Stimulated activated CD4-positive, alpha-beta T cell treated with anti-CD3 and anti-CD28 coated beads, Interleukin-2, amount 100 ng/mL, for 24 hours (primary cell): ENCODE data around the gene RILP.

ENCODE experiments used
- DNase-seq, 2 donors: peaks; one replicate each; pipeline ENCODE4 v3.0.0-alpha.2; 2020

RILP gene

DNA sequence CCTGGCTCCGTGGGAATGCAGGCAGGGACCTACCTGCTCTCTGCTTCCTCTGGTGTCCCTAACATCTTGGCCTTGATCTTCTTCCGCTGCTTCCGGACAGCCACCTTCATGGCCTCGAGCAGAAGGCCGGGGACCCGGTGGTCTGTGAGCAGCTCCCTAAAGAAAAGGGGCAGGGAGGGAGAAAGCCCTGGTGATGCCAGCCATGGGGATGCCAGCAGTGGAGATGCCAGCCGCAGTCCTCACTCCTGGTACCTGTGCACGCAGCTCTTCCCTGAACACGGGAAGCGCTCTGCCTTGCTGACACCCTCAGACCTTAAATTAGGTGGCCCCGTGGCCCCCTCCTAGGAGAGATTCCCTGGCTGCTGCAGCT lies 1.9 kb downstream of the RILP start:
- no peak for DNase-seq

- DNase-seq, result no peak
Observed at GRCh38 chr17:1646199-1646875, 3.3 kb downstream of the RILP start.

DNA sequence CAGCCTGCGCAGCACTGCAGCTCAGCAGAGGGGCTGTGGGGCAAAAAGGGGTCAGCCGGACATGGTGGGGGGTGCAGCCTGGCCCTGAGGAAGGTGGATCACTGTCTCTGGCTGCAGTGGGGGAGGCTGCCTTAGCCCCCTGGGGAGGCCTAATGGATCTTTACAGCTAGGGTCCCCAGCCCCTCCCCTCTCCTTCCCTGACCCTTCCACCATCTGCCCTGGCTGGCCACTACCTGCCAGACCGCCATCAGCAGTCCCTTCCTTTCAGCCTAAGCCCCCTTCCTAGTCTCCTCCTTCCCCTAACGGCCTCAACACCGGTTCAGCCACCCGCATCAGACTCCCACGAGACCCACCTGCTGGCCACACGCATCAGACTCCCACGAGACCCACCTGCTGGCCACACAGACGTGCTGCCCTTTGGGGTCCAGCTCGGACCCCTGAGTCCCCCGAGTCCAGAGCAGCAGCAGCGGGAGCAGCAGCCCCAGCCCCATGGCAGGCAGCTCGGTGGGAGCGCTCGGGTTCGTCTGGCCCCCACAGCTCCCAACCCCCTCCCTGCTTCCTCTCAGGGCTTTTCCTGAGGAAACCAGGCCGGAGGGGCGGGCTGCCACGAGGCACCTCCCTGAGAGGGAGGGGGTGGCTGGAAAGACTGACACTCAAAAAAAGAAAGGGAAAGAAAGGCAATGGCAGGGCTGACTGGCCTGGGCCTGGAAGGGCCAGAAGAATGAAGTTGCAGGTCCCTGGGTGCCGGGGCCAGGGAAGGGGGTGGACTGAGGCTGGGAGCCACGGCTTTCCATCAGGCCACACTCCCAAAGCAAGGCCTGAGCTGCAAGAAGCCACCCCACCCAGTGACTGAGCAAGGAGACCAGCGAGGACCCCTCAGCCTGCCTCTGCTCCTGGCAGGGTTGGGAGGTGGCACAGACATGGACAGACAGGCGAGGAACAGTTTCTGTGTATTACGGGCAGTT lies 4.2 kb downstream of the RILP start, which contains the start of gene SCARF1:
Gene SCARF1 (minus strand): TSS at position 526 of the 965 bp plus-strand sequence. CDS start 35 bp downstream, at position 491.
- DNase-seq, result peak in 1 of 2 donors; percentile 18

- peak in 1 of 2 donors; percentile 42 for DNase-seq
Observed at GRCh38 chr17:1644493-1645206, 5.0 kb downstream of the RILP start.

DNA sequence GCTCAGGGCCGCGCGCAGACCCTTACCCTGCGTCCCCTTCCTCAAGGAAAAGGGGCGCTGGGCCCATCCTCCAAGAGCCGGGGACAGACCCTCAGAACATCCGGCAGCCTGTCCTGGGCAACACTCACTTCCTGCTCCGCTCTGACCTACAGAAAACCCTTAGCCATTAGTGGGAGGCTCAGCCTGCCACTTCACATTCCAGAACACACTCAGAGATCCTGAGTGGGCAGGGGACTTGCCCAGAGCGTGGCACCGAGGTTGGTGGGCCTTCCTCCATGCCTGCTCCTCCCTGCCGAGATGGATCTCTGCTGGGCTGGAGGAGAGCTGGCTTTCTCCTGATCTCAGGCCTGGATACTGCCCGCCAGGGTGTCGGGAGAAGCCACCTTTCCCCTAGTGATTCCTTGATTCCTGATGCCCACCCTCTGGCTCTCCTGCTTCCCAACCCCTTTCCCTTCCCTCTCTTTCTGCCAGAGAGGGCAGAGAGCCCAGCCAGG lies 5.6 kb downstream of the RILP start:
- no peak for DNase-seq

GRCh38 chr17:1643293-1643998 lies 6.2 kb downstream of the RILP start:
- DNase-seq, result peak; percentile 49 to 54

DNA sequence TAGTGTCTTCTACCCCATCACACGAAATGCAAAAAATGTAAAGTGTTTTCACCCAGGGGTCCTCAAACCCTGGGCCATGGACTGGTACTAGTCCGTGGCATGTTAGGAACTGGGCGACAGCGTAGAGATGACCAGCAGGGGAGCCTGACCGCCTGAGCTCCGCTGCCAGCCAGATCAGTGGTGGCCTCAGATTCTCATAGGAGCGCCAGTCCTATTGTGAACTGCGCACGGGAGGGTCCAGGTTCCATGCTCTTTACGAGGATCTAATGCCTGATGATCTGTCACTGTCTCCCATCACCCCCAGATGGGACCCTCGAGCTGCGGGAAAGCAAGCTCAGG lies 8.6 kb downstream of the RILP start:
- no peak for DNase-seq

- no peak for DNase-seq
Observed at GRCh38 chr17:1640329-1641064, 9.2 kb downstream of the RILP start.

- DNase-seq, result no peak
Observed at GRCh38 chr17:1639549-1640180, 10.0 kb downstream of the RILP start.

DNA sequence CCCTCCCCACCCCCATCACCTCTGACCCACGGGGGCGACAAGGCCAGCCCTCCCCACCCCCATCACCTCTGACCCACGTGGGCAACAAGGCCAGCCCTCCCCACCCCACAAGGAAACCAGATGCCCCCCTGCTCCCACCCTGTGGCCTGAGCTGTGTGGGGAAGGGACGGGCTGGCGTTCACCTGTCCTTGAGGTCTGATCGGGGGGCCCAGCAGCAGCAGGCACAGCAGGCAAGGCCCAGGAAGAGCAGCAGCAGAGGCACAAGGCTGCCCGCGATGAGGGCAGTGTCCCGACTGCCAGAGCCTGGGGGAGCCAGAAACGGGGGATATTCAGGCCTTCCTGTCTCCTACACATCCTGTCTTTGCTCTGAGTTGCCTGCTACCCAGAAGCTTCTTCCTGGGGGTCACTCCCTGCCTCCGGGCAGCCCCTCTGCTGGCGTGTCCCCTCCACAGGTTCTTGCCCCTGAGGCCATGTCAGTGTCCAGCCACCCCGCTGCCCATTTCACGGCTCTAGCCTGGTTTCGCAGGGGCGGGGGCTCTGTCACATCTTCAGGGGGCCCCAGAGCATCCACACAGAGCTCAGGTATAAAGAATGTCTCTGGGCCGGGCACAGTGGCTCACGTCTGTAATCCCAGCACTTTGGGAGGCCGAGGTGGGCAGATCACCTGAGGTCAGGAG lies 10.9 kb downstream of the RILP start:
- DNase-seq, result no peak

DNA sequence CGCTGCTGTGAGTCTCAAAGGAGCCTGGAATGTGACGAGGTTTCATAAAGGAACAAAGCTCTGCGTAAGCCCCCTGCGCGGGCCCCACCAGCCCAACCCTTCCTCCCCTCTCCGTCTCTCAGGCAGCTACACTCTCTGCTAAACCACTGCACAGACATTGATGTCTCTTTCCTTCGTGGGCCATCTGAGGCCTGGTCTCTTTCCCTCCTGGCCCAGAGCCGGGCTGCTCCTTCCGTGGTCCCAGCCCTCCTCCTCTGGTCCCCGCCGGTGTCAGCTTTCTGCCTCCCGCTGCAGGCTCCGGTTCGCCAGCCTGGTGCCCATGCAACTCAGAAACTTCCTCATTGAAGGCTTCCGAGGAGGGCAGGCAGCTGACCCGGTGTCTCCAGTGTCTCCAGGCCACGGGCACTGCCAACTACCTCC lies 11.5 kb downstream of the RILP start:
- DNase-seq, result no peak

DNA sequence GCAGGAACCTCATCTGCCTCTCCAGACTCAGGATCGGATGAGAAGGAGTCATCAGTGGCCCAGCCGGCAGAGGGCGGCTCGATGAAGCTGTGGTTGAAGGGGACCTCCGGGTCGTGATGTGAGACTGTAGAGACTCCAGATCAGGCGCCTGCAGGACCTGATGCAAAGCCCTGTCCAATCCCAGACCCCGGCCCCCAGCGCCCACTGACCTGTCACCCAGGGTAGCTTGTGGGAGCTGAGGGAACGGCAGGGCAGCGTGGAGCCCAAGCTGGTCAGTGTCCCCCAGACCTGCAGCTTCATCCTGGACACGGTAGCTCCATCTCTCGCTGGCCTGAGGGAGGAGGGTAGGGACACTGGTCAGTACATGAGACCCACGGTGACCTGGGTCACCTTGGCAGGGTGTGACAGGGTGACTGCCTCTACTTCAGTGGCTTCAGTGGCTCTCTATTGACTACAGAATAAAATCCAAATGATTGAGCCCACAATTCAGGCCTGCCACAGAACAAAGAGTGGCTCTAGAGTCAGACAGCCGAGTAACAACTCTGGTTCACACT lies 12.9 kb downstream of the RILP start:
- no peak for DNase-seq

DNA sequence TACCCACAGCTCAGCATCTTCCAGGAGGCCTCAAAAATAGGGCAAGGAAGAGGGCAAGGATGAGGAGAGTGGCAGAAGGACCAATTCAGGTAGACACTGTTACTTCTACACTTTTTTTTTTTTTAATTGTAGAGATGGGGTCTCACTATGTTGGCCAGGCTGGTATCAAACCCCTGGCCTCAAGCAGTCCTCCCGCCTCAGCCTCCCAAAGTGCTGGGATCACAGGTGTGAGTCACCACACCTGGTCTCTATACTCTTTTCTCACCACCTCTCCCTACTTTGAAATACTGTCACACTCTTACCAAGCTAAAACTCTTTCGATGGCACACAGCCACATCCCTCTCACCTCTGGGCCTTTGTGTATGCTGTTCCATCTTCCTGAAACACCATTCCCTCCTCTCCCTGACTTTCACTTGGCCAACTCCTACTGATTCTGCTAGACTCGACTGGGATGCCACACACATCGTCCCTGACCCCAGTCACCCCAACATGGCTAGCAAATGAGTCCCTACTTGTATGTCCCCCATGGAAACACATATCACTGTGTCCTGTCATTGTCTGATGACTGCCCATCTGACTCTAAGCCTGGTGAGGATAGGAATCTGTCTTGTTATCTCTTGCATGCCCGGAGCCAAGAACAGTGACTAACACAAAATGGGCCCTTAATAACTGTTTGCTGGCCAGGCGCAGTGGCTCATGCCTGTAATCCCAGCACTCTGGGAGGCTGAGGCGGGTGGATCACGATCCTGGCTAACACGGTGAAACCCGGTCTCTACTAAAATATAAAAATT lies 13.8 kb downstream of the RILP start:
- DNase-seq, result no peak

DNA sequence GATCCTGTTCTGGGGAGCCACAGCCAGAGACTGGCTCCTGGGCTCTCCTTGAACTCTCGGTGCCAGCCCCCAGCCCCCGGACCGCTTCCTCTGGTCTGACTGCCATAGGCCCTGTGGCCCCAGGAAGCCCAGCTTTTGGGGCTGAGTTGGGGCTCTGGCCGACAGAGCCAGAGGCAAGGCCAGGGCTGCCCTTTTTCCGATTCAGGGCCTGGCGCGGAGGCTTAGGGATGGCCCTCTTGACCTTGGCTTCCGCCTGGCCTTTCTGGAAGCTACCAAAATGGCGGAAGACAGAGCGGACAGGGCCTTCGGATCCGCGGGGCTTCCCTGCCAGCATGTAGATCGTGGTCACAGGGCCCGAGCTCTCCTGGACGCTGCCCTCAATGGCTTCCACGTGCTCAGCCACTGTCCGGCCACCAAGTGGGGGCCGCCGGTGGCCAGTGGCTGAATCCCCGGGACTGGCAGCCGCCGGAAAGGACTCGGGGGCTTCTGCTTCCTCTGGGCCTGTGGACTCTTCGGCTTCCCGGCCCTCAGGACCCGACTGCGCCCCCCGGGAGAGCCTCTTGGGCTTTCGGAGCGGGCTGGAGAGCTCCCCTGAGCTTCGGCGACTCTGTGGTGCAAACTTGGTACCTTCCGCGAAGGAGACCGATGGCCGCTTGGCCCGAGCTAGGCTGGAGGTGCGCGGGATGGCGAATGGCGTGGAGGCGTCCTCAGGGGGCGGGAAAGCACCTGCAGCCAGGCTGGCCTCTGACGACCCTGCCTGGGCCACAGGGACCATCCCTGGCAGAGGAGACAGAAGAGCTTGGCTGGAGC lies 14.6 kb downstream of the RILP start:
- DNase-seq, result no peak

DNA sequence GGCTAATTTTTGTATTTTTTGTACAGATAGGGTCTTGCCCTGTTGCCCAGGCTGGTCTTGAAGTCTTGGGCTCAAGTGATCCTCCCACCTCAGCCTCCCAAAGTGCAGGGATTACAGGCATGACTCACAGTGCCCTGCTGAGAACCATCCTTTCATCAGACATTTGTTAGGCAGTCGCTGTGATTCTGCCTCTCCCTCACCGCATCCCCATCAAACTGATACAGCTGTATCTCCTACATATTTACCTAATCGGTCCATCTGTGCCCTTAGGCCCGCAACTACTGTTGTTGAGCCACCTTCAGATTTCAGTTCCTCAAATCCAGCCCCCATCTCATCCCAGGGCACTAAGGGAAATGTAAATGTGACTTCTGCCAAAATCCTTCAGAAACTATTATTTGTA lies 19.0 kb downstream of the RILP start:
- no peak for DNase-seq

DNA sequence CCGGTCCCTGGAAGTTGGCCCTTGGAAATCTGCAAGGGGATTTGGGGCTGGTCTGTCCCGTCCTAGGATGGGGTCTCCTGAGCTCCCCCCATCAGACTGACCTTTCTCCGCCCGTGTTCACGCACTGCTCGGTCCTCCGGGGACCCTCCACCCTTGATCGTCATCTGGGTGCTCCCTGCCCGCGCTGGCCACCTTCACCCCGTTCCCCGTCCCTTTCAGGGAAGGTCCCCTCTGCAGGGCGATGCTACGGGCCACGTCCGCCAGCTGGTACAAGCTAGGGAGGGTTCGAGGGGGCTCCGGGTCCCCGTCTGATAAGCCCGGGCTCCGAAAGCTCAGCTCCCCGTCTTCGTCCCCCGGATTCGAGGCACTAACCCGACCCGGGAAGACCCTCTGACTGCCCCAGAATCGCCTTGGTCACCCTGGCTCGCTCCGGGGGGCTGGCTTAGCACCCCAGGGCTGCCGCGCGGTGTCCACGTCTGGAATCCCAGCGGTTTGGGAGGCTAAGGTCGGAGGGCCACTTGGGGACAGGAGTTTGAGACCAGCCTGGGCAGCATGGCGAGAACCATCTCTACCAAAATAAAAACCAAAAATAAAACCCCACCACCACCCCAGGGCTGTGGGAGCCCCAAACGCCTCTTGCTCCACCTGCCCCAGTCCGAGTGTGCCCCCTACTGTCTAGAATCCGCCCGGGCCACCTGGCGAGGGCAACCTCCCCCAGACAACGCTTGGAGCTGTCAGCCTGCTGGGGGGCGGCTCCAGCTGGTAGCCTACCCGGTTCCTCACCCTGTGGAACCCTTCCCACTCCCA lies 20.0 kb downstream of the RILP start:
- peak; percentile 84 to 86 for DNase-seq

DNA sequence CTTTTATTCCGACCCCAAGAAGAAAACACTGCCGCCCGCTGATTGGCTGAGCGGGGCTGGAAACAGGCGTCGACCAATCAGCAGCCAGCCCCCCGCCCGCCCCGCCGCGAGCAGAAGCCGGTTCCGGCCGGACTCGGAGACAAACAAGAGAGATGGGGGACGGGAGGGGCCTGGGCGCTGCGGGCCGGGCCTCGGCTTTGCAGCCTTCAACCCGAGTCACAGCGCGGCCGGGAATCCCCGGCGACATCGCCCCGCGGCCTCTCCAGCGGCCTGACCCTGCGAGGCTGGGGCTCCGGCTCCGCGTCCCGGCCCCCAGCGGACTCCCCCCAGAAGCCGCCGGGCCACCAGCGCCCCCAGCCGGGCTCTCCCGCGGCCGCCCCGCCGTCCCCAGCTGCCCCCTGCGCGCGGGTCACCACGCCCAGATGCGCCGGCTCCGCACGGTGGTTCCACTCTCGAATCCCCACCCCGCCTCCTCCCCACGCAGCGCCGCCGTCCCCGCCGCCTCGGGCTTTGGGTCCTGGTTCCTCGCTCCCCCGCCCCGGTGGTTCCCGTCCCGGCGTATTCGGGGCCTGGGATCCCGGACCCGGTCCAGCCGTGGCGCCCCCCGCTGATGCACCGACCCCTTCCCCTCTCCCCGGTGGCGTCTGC lies 20.7 kb downstream of the RILP start:
- peak; percentile 89 to 90 for DNase-seq
